A673 (cell line): ENCODE measurements around the gene KPNA1. TPM values are rescaled to one million over a fixed set of nuclear protein-coding genes. Genes with fewer than 3 reads are reported as not detected.

Source experiments
- BruUV-seq: library from RNA; stranded (reverse); fragments of 400-500 nt; replicated peaks from 2 replicates; lab custom pipeline; 2021; lab: Mats Ljungman, UMichigan
- CTCF ChIA-PET: fragments of 300-600 bp; sonication (Branson Sonifier 250); formaldehyde crosslinking; loops from one replicate; lab custom pipeline; 2022; ENCODE audit warnings: antibody characterized with exemption; lab: Charles Lee
- POLR2A ChIA-PET: fragments of 300-600 bp; sonication (Branson Sonifier 250); formaldehyde crosslinking; loops from one replicate; lab custom pipeline; 2022; ENCODE audit warnings: antibody characterized with exemption; ENCODE audit not compliant: low non-redundant PET; lab: Charles Lee
- DNase-seq: peaks from one replicate; pipeline ENCODE4 v3.0.0-alpha.2; 2015; ENCODE audit warnings: low spot score
- H3K27ac ChIP-seq: fragments of 200-600 bp; sonication (generic); 2 replicates; pipeline ENCODE4 v1.5.1; 2016; ENCODE audit warnings: mixed run types, low read depth, mild to moderate bottlenecking, mixed read lengths, antibody characterized with exemption, low read length; ENCODE audit not compliant: poor library complexity, severe bottlenecking
- H3K27me3 ChIP-seq: fragments of 200-600 bp; sonication (generic); replicated peaks from 2 replicates; pipeline ENCODE4 v1.6.1; 2017; ENCODE audit warnings: mixed run types, low read depth, mild to moderate bottlenecking, mixed read lengths, antibody characterized with exemption, low read length; ENCODE audit not compliant: insufficient read depth, poor library complexity
- H3K36me3 ChIP-seq: fragments of 200-600 bp; sonication (generic); 2 replicates; pipeline ENCODE4 v1.6.1; 2016; ENCODE audit warnings: mixed run types, mild to moderate bottlenecking, mixed read lengths, antibody characterized with exemption, low read length; ENCODE audit not compliant: insufficient read depth, poor library complexity, severe bottlenecking
- H3K4me1 ChIP-seq: fragments of 200-600 bp; sonication (generic); 2 replicates; pipeline ENCODE4 v1.6.1; 2017; ENCODE audit warnings: mixed run types, mild to moderate bottlenecking, mixed read lengths, antibody characterized with exemption, low read length; ENCODE audit not compliant: insufficient read depth, poor library complexity, severe bottlenecking
- H3K4me3 ChIP-seq: fragments of 200-600 bp; sonication (generic); 2 replicates; pipeline ENCODE4 v1.5.1; 2016; ENCODE audit warnings: low read depth, mixed run types, mild to moderate bottlenecking, mixed read lengths, low read length; ENCODE audit not compliant: poor library complexity, severe bottlenecking
- H3K9me3 ChIP-seq: fragments of 200-600 bp; sonication (generic); 2 replicates; pipeline ENCODE4 v1.6.1; 2016; ENCODE audit warnings: mixed run types, low read depth, mild to moderate bottlenecking, mixed read lengths, antibody characterized with exemption, low read length; ENCODE audit not compliant: poor library complexity, severe bottlenecking
- CTCF ChIP-seq: fragments of 300-800, 200-600 bp; sonication (generic); conservative IDR thresholded peaks from 2 replicates; pipeline ENCODE4 v1.5.1; 2017; ENCODE audit warnings: low read depth, mild to moderate bottlenecking, antibody characterized with exemption, low read length, moderate library complexity, mixed read lengths
- EZH2 ChIP-seq: fragments of 200-600 bp; sonication (generic); IDR thresholded peaks from 2 replicates; pipeline ENCODE4 v1.6.1; 2017; ENCODE audit warnings: borderline replicate concordance, low read depth, mild to moderate bottlenecking, mixed read lengths, antibody characterized with exemption, low read length; ENCODE audit not compliant: poor library complexity, severe bottlenecking
- intact Hi-C: fragments of 100-400 bp; cut with micrococcal nuclease; formaldehyde crosslinking; loops from one replicate; pipeline ENCODE4 v1.10.0; 2022; ENCODE audit not compliant: unreplicated experiment
- total RNA-seq: library from RNA; stranded (reverse); gene quantifications from 2 replicates; pipeline ENCODE4 v1.2.3, GENCODE V29; 2021

KPNA1 gene
- total RNA-seq, 1 experiment from 2014 or later, result 110 TPM

DNA sequence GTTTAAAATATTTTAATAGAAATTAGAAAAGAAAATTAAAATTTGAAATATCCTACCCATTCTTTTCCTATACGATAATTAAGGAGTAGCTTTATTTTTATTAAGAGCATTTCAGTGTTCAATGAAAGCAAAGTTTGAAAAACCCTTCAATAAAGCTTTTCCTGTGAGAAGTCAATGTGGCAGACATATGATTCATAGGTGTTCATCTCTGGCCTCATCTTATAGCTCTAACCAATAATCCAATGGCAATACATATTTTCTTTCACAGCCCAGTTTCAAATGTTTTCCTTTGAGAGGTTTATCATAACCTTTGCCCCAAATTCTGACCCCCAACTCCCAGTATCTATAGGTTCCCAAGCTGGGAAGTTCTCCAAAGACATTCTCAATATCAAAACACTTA, 8.3 kb downstream of the KPNA1 start:
- no peak for DNase-seq
- no peaks in the 10 kb centered on the region for H3K27me3 ChIP-seq
- no TSS peak for BruUV-seq
- H3K4me3 ChIP-seq, result no peak overlapping the region
- H3K9me3 ChIP-seq, result no peaks in the 10 kb centered on the region
- intact Hi-C loops, result no loop called here
- no peaks in the 10 kb centered on the region for H3K36me3 ChIP-seq
- TF ChIP-seq EZH2 (no peak), CTCF (no peak)
- no peak overlapping the region for H3K27ac ChIP-seq
- H3K4me1 ChIP-seq, result peaks cover 8% of the 10 kb centered on the region
- POLR2A ChIA-PET, result no interaction called here
- CTCF ChIA-PET, result no interaction called here

GRCh38 chr3:122505676-122506075, 9.1 kb downstream of the KPNA1 start:
- TF ChIP-seq CTCF (no peak), EZH2 (no peak)
- CTCF ChIA-PET, result no interaction called here
- intact Hi-C loops, result no loop called here
- Histone ChIP-seq H3K27me3 (no peaks in the 10 kb centered on the region), H3K4me3 (no peak overlapping the region), H3K9me3 (no peaks in the 10 kb centered on the region), H3K36me3 (no peaks in the 10 kb centered on the region), H3K4me1 (peaks cover 2% of the 10 kb centered on the region), H3K27ac (no peak overlapping the region)
- DNase-seq, result no peak
- no TSS peak for BruUV-seq
- POLR2A ChIA-PET, result no interaction called here

- Histone ChIP-seq H3K27ac (no peak overlapping the region), H3K4me1 (peaks cover 2% of the 10 kb centered on the region), H3K4me3 (no peak overlapping the region), H3K9me3 (no peaks in the 10 kb centered on the region), H3K36me3 (no peaks in the 10 kb centered on the region), H3K27me3 (no peaks in the 10 kb centered on the region)
- no peak for TF ChIP-seq CTCF
- TF ChIP-seq EZH2, result no peak
- no TSS peak for BruUV-seq
- DNase-seq, result no peak
- intact Hi-C loops, result no loop called here
- CTCF ChIA-PET, result no interaction called here
- POLR2A ChIA-PET, result interaction anchor here (0.7 kb wide), 1 partner anchor 1462 kb away, joined by 3 read pairs; no protein-coding TSS in a partner anchor
These were observed 11.8 kb downstream of the KPNA1 start for GRCh38 chr3:122502941-122503340.
